Trophoblast cell (in vitro differentiated cells and primary cell): ENCODE data around the gene ZNF226.
"Not testable (repeated sequence)": the region's sequence is repeated elsewhere in the genome, so short reads cannot be mapped to it uniquely, and the experiment has no call there.

Source experiments
- DNase-seq, 2 donors: peaks; one replicate each; pipeline ENCODE4 v3.0.0-alpha.2; 2016
- H2AFZ ChIP-seq: 2 replicates; pipeline ENCODE4 v1.6.1; 2013; ENCODE audit warnings: low read length, moderate library complexity, mild to moderate bottlenecking; ENCODE audit not compliant: insufficient read depth, poor library complexity
- H2AK5ac ChIP-seq: 2 replicates; pipeline ENCODE4 v1.6.1; 2013; ENCODE audit warnings: mild to moderate bottlenecking, low read length
- H2BK120ac ChIP-seq: 2 replicates; pipeline ENCODE4 v1.6.1; 2013; ENCODE audit warnings: low read length, mild to moderate bottlenecking, moderate library complexity; ENCODE audit not compliant: insufficient read depth, poor library complexity
- H2BK12ac ChIP-seq: 2 replicates; pipeline ENCODE4 v1.6.1; 2013; ENCODE audit warnings: mild to moderate bottlenecking, low read length, moderate library complexity
- H2BK5ac ChIP-seq: 2 replicates; pipeline ENCODE4 v1.6.1; 2013; ENCODE audit warnings: low read length, low read depth, moderate library complexity, mild to moderate bottlenecking; ENCODE audit not compliant: poor library complexity
- H3K14ac ChIP-seq: 2 replicates; pipeline ENCODE4 v1.6.1; 2013; ENCODE audit warnings: mild to moderate bottlenecking, low read length
- H3K18ac ChIP-seq: 2 replicates; pipeline ENCODE4 v1.6.1; 2013; ENCODE audit warnings: mild to moderate bottlenecking, low read length
- H3K23ac ChIP-seq: 2 replicates; pipeline ENCODE4 v1.6.1; 2013; ENCODE audit warnings: low read length
- H3K27ac ChIP-seq: 2 replicates; pipeline ENCODE4 v1.5.1; 2013; ENCODE audit warnings: low read depth, mild to moderate bottlenecking, inconsistent platforms, low read length, moderate library complexity
- H3K27me3 ChIP-seq: 2 replicates; pipeline ENCODE4 v1.6.1; 2013; ENCODE audit warnings: inconsistent platforms, mild to moderate bottlenecking, low read length, moderate library complexity; ENCODE audit not compliant: insufficient read depth
- H3K36me3 ChIP-seq, 2 experiments: 1 replicate in 1 of 2; 2 replicates in 1 of 2; pipeline ENCODE4 v1.6.1; 2013; ENCODE audit warnings: low read length in 2 of 2, mild to moderate bottlenecking in 2 of 2, moderate library complexity in 1 of 2; ENCODE audit not compliant: insufficient read depth in 2 of 2, control insufficient read depth in 1 of 2
- H3K4ac ChIP-seq: 2 replicates; pipeline ENCODE4 v1.6.1; 2013; ENCODE audit warnings: low read depth, mild to moderate bottlenecking, low read length, moderate library complexity
- H3K4me1 ChIP-seq, 2 experiments: 1 replicate in 1 of 2; 2 replicates in 1 of 2; pipeline ENCODE4 v1.6.1; 2013; ENCODE audit warnings: low read length in 2 of 2, mild to moderate bottlenecking in 2 of 2, moderate library complexity in 1 of 2; ENCODE audit not compliant: insufficient read depth in 2 of 2, control insufficient read depth in 1 of 2
- H3K4me2 ChIP-seq: 2 replicates; pipeline ENCODE4 v1.6.1; 2013; ENCODE audit warnings: inconsistent platforms, mild to moderate bottlenecking, low read length, moderate library complexity
- H3K4me3 ChIP-seq: 2 replicates; pipeline ENCODE4 v1.5.1; 2013; ENCODE audit warnings: mild to moderate bottlenecking, low read depth, low read length, inconsistent platforms
- H3K79me1 ChIP-seq: one replicate; pipeline ENCODE4 v1.6.1; 2013; ENCODE audit warnings: low read length
- H3K79me2 ChIP-seq: 2 replicates; pipeline ENCODE4 v1.6.1; 2013; ENCODE audit warnings: low read length, mild to moderate bottlenecking; ENCODE audit not compliant: control insufficient read depth, insufficient read depth, poor library complexity
- H3K9ac ChIP-seq: 2 replicates; pipeline ENCODE4 v1.6.1; 2013; ENCODE audit warnings: mild to moderate bottlenecking, low read length
- H3K9me3 ChIP-seq: 2 replicates; pipeline ENCODE4 v1.6.1; 2013; ENCODE audit warnings: low read depth, mild to moderate bottlenecking, control low read depth, inconsistent platforms, low read length; ENCODE audit not compliant: insufficient read depth
- H4K12ac ChIP-seq: 2 replicates; pipeline ENCODE4 v1.6.1; 2013; ENCODE audit warnings: low read depth, mild to moderate bottlenecking, low read length, moderate library complexity
- H4K8ac ChIP-seq: 2 replicates; pipeline ENCODE4 v1.6.1; 2013; ENCODE audit warnings: low read depth, mild to moderate bottlenecking, low read length, moderate library complexity
- H4K91ac ChIP-seq: one replicate; pipeline ENCODE4 v1.6.1; 2013; ENCODE audit warnings: low read depth, mild to moderate bottlenecking, low read length, moderate library complexity
- WGBS: extraction: QIAGEN DNeasy Blood & Tissue Kit; methylation state at CpG from one replicate; pipeline ENCODE4 v1.1.7; 2013; ENCODE audit warnings: missing lambda C conversion rate; ENCODE audit not compliant: insufficient read length, insufficient coverage; ENCODE audit errors: extremely low coverage; 5-methylcytosine and 5-hydroxymethylcytosine counted together

Gene ZNF226

DNA sequence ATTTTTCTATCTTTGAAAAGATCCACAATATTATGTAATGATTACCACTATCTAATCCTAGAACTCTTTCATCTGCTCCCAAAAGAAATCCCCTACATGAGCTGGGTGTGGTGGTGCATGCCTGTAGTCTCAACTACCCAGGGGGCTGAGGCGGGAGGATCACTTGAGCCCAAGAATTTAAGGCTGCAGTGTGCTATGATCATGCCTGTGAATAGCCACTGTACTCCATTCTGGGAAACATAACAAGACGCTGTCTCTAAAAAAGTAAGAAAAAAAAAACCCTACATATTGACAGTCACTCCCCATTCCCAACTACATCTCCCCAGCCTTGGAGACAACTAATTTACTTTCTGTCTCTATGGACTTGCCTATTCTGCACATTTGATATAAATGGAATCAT lies 1.1 kb upstream of the ZNF226 start:
- no peak for DNase-seq
- no peak overlapping the region for H4K91ac ChIP-seq
- peaks cover 2% of the 10 kb centered on the region for H3K9me3 ChIP-seq
- H3K4me2 ChIP-seq: no peak overlapping the region
- peaks cover 7% of the 10 kb centered on the region for H3K79me1 ChIP-seq
- WGBS: no CpG with 5 or more reads among the region's 2 CpGs
- H3K9ac ChIP-seq: no peak overlapping the region
- no peaks in the 10 kb centered on the region for H3K27me3 ChIP-seq
- H3K27ac ChIP-seq: no peak overlapping the region
- H2BK5ac ChIP-seq: no peak overlapping the region
- peaks cover 5 to 6% of the 10 kb centered on the region in 2 experiments for H3K4me1 ChIP-seq
- H2AK5ac ChIP-seq: no peak overlapping the region
- no peak overlapping the region for H3K4me3 ChIP-seq
- no peak overlapping the region for H3K23ac ChIP-seq
- H3K79me2 ChIP-seq: peaks cover 3% of the 10 kb centered on the region
- H2AFZ ChIP-seq: no peak overlapping the region
- no peak overlapping the region for H4K12ac ChIP-seq
- no peak overlapping the region for H4K8ac ChIP-seq
- no peak overlapping the region for H3K4ac ChIP-seq
- H3K36me3 ChIP-seq: peaks cover 0 to 5% of the 10 kb centered on the region in 2 experiments
- H3K14ac ChIP-seq: no peak overlapping the region
- H3K18ac ChIP-seq: no peak overlapping the region
- H2BK12ac ChIP-seq: no peak overlapping the region
- H2BK120ac ChIP-seq: no peak overlapping the region

DNA sequence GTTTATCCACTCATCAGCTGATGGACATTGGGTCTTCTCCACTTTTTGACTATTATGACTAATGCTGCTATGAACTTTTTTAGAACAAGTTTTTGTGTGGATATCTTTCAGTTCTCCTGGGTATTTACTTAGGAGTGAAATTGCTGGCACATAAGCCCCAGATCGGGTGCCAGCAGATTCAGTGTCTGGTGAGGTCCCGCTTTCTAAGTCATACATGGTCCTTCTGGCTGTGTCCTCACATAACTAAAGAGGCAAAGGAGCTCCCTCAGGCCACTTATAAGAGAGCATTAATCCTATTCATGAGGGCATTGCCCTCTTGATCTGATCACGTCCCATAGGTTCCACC lies 600 bp upstream of the ZNF226 start:
- Histone ChIP-seq H3K4me3 (no peak overlapping the region), H3K4me2 (peak overlapping the region; percentile 56), H4K91ac (peak overlapping the region; percentile 60), H2BK5ac (no peak overlapping the region), H3K4me1 (peaks cover 5 to 6% of the 10 kb centered on the region in 2 experiments), H3K14ac (no peak overlapping the region), H2AK5ac (no peak overlapping the region), H3K9ac (no peak overlapping the region), H2AFZ (peak overlapping the region; percentile 63), H2BK120ac (no peak overlapping the region), H3K79me1 (peaks cover 7% of the 10 kb centered on the region), H3K27ac (peak overlapping the region; percentile 29), H3K4ac (no peak overlapping the region), H4K12ac (peak overlapping the region; percentile 48), H3K36me3 (peaks cover 0 to 8% of the 10 kb centered on the region in 2 experiments), H3K18ac (no peak overlapping the region), H3K23ac (no peak overlapping the region), H4K8ac (peak overlapping the region; percentile 93), H2BK12ac (no peak overlapping the region), H3K79me2 (peaks cover 3% of the 10 kb centered on the region), H3K27me3 (no peaks in the 10 kb centered on the region), H3K9me3 (no peaks in the 10 kb centered on the region)
- no peak for DNase-seq
- no CpG with 5 or more reads among the region's 3 CpGs for WGBS

DNA sequence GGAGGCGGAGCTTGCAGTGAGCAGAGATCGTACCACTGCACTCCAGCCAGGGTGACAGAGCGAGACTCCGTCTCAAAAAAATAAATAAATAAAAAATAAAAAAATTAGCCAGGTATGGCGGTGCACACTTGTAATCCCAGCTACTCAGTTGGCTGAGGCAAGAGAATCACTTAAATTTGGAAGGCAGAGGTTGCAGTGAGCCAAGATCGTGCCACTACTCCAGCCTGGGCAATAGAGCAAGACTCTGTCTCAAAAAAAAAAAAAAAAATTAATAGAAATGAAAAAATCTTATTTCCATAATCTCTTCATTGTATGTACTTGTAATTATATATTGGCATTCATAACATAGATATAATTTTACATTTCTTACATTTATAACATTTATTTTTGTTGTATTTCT lies 5.8 kb downstream of the ZNF226 start:
- not testable (repeated sequence) for H4K91ac ChIP-seq, H3K4ac ChIP-seq, H3K4me1 ChIP-seq, H3K23ac ChIP-seq, H2AK5ac ChIP-seq, H2AFZ ChIP-seq, H2BK5ac ChIP-seq, H3K9me3 ChIP-seq, H2BK120ac ChIP-seq, H3K18ac ChIP-seq, H4K8ac ChIP-seq, H3K4me3 ChIP-seq, H3K9ac ChIP-seq, DNase-seq, H3K4me2 ChIP-seq, H3K79me1 ChIP-seq, H3K14ac ChIP-seq, H2BK12ac ChIP-seq, H3K79me2 ChIP-seq, H3K27me3 ChIP-seq, H3K27ac ChIP-seq, H4K12ac ChIP-seq
- WGBS: no CpG with 5 or more reads among the region's 6 CpGs
- peaks cover 12 to 34% of the 10 kb centered on the region in 2 experiments for H3K36me3 ChIP-seq

DNA sequence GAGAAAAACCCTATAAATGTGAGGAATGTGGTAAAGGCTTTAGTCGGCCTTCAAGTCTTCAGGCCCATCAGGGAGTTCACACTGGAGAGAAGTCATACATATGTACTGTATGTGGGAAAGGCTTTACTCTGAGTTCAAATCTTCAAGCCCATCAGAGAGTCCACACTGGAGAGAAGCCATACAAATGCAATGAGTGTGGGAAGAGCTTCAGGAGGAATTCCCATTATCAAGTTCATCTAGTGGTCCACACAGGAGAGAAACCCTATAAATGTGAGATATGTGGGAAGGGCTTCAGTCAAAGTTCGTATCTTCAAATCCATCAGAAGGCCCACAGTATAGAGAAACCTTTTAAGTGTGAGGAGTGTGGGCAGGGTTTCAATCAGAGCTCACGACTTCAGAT lies 11.7 kb downstream of the ZNF226 start:
- Histone ChIP-seq H3K18ac (no peak overlapping the region), H2BK120ac (no peak overlapping the region), H3K9ac (no peak overlapping the region), H2AFZ (no peak overlapping the region), H3K27ac (no peak overlapping the region), H3K4me3 (no peak overlapping the region), H3K4me1 (no peaks in the 10 kb centered on the region), H3K27me3 (no peaks in the 10 kb centered on the region), H4K12ac (no peak overlapping the region), H3K23ac (no peak overlapping the region), H3K9me3 (peaks cover 3% of the 10 kb centered on the region), H3K79me1 (no peaks in the 10 kb centered on the region), H4K8ac (no peak overlapping the region), H3K14ac (no peak overlapping the region), H4K91ac (no peak overlapping the region), H3K4ac (no peak overlapping the region), H3K36me3 (peaks cover 8 to 37% of the 10 kb centered on the region in 2 experiments), H2BK12ac (no peak overlapping the region), H3K79me2 (no peaks in the 10 kb centered on the region), H2AK5ac (no peak overlapping the region), H2BK5ac (no peak overlapping the region), H3K4me2 (no peak overlapping the region)
- no CpG with 5 or more reads among the region's 3 CpGs for WGBS
- no peak for DNase-seq
